Right lobe of liver (tissue), 4 donors: ENCODE results near the gene TYW1.
"Not testable (repeated sequence)": the region's sequence is repeated elsewhere in the genome, so short reads cannot be mapped to it uniquely, and the experiment has no call there.

Experiments
- POLR2A ChIP-seq: fragments of 450-650 bp; IDR thresholded peaks from one replicate; pipeline ENCODE4 v1.6.1; 2017; ENCODE audit warnings: antibody characterized with exemption, mild to moderate bottlenecking
- TF ChIP-seq, protein P1 (sequence below), 4 donors: fragments of 200-600 bp in 3 of 4; fragments of 450-650 bp in 1 of 4; IDR thresholded peaks; one replicate each; pipeline versions ENCODE4 v1.5.1 to v1.8.0; 2016 to 2022; ENCODE audit warnings: antibody characterized with exemption in 4 of 4, mild to moderate bottlenecking in 2 of 4
- donor health status: DM: no; HTN: no; CAD: no.
- donor health status: DM: no; HTN: no; CAD: no.
- donor health status: DM: no; HTN: yes; CAD: no.

GRCh38 chr7:66995050-66995776 lies 1.4 kb upstream of the TYW1 start, which contains the start of gene SBDS:
- TF ChIP-seq, protein P1, sequence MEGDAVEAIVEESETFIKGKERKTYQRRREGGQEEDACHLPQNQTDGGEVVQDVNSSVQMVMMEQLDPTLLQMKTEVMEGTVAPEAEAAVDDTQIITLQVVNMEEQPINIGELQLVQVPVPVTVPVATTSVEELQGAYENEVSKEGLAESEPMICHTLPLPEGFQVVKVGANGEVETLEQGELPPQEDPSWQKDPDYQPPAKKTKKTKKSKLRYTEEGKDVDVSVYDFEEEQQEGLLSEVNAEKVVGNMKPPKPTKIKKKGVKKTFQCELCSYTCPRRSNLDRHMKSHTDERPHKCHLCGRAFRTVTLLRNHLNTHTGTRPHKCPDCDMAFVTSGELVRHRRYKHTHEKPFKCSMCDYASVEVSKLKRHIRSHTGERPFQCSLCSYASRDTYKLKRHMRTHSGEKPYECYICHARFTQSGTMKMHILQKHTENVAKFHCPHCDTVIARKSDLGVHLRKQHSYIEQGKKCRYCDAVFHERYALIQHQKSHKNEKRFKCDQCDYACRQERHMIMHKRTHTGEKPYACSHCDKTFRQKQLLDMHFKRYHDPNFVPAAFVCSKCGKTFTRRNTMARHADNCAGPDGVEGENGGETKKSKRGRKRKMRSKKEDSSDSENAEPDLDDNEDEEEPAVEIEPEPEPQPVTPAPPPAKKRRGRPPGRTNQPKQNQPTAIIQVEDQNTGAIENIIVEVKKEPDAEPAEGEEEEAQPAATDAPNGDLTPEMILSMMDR (IDR thresholded peaks at IDR 0.05): not testable (repeated sequence)
- peak; percentile 99 for TF ChIP-seq POLR2A
